Activated CD8-positive, alpha-beta memory T cell treated with anti-CD3 and anti-CD28 coated beads for 48 hours (primary cell): ENCODE measurements around the gene CDH4.

ENCODE experiments used
- DNase-seq, 3 experiments: peaks; one replicate each; pipeline ENCODE4 v3.0.0-alpha.2; 2020; ENCODE audit warnings: low read depth in 2 of 3, low spot score in 2 of 3

Gene CDH4

GRCh38 chr20:61884571-61885389 lies 632.7 kb downstream of the CDH4 start:
- no peak for DNase-seq

DNA sequence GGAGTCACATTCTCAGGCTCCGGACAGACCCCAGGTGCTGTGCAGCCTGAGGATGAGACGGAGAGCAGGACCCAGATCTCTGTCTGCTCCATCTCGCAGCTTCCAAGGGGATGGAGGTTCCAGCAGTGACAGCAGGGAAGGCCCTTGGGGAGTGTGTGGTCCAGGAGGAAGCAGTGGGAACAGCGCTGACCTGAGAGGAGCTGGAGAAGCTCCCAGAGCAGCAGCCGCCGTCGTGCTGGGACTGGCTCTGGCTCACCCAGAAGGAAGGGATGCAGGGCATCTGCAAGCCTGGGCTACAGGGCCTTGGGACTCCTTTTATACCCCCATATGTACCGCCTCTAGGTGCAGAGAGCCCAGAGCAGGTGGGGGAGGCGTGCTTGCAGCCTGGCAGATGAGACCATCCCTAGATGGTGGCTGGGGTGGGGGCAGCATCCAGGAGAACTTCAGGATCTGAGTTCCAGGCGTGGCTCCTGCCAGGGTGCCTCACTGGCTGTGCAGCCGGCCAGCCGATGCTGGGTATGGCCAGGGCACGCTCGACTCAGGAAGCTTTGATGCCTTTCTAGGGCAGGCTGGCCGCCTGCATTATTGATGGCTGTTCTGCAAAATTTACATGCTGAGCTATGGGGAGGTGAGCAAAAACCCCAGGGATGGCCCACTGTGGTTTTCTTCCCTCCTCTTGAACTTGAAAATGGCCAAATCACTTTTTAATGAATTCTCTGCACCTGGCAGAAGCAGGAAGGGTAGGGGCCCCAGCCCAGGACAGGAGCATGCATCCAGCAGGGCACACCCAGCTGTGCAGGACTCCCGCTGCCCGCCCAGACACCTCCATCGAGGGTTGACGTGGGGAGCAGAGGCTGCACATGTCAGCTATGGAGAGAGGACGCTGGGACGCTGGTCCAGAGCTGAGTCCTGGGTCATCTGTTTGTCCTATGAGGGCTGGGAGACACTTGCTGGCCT lies 634.0 kb downstream of the CDH4 start:
- no peak for DNase-seq

- no peak for DNase-seq
Observed at GRCh38 chr20:61886721-61887595, 634.9 kb downstream of the CDH4 start.

DNA sequence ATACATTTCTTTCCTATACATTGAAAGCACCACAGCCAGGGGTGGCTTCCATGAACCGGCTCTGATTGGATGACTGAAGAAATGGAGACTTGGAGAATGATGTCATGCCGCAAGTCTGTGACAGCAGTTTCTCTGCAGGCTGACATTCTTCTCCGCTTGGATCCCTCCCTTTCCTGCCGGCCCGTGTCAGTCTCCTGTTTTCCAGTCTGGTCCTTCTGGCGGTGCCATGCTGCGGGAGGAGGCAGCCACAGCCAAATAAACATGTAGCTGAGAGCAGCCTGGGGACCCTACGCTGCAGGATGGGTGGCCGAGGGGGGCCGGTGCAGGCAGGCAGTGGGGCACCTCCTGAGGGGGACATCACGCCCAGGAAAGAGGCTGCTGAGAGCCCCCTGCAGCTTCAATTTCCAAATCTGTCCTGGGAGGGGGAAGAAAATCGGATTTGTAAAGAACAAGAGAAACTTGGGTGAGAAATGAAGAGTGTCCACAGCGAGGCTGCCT lies 635.6 kb downstream of the CDH4 start:
- DNase-seq, result no peak

- no peak for DNase-seq
Observed at GRCh38 chr20:61888101-61888865, 636.2 kb downstream of the CDH4 start.

GRCh38 chr20:61889659-61890058 lies 637.6 kb downstream of the CDH4 start:
- no peak for DNase-seq

- no peak for DNase-seq
Observed at GRCh38 chr20:61890210-61890609, 638.1 kb downstream of the CDH4 start.

DNA sequence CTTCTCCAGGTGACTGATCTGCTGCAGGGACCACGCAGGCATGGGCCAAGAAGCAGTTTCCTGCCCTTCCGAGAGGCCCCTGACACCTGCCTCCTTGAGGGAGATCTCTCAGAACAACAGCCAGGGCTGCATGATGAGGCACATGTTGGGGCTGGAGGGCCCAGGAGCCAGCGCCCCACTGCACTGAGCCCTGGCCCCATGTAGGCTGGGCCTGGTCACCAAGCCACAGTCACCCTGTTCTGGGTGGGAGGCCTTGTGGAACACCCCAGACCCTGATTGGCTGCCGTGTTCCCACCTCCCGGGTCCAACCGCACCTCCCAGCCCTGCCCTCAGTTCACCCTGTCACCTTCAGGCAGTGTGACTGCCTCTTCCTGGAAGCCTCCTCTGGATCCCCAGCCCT lies 639.4 kb downstream of the CDH4 start:
- DNase-seq, result no peak

DNA sequence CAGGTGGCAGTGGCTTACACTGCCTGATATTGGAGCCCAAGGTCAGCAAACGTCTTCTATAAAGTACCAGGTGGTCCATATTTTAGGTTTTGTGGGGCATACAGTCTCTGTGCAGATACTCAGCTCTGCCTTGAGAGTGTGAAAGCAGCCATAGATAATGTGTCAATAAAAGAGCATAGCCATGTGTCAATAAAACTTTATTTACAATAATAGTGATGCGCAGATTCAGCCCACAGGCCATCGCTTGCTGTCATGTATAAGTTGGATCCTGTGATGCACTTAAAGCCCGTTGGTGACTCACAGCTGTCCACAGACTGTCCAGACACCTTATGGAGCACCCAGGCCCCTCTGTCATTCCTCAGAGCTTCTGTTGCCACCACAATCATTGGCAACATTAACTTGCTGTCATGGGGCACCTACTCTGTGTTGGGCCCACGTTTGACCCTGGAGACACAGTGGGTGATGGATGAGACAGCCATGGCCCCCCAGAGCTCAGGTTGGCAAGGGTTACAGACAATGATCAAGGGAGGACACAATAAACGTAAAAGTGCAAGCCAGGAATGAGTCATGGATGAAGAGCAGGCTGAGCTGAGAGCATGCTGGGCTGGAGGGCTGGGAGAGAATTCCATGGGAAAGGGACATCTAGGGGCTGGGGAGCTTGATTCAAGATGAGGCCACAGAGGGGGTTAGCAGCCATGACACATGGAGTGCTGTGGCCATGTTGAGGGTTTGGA lies 640.0 kb downstream of the CDH4 start:
- DNase-seq, result no peak

- no peak for DNase-seq
Observed at GRCh38 chr20:61895016-61895415, 643.0 kb downstream of the CDH4 start.

DNA sequence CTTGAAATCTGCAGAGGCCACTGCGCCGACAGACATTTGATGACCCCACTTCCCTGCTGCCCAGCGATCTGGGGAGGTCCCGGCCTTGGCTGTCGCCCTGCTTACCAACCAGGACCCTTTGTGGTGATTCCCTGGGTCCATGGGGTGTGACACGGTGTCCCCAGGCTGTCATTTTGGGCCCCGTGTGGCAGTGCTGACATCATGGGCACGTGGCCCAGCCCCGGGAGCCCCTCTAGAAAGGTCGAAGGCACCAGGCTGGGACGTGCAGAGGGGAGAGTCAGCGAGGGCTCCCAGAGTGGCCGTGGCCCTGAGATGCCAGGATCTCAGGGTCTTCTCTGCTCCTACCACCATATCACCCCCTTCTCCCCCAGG lies 643.6 kb downstream of the CDH4 start:
- no peak for DNase-seq

DNA sequence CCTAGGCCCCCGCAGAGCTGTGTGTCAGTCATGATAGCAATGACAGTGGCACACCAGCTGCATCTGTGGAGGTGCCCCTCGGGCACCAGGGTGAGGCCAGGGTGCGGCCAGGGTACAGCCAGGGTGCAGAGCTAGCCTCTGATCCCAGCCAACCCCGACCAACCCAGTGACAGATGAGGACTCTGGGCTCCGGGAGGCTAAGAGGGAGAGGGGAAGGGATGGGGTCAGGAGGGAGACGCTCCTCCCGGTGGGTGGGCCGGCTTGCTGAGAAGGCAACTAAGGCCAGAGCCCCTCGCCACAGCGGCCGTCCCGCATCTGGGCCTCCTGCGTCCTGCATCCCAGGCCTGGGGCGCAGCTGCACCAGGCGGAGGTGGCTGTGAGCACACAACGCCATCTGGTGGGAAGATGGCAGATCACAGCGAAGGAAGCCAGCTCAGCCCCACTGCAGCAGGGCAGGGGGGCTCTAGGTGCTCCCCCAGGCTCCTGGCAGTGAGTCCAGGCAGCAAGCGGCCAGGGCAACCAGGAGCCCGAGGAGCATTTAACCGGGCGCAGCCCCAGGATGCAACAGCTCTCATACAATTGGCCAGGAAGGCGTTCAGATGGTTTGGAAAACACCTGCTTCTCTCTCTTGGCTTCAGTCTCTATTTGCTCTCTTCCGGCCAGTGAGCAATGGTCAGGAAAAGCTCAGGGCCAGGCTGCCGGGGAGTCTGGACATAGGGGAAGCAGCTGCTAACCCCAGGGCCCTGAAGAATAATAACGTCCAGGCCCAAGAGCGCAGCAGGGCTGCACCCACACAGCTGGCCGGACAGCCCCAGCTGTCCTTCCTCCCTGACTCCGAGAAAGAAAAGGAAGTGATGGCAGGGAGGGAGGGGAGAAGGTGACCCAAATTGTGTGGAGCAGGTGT lies 644.2 kb downstream of the CDH4 start:
- no peak for DNase-seq

DNA sequence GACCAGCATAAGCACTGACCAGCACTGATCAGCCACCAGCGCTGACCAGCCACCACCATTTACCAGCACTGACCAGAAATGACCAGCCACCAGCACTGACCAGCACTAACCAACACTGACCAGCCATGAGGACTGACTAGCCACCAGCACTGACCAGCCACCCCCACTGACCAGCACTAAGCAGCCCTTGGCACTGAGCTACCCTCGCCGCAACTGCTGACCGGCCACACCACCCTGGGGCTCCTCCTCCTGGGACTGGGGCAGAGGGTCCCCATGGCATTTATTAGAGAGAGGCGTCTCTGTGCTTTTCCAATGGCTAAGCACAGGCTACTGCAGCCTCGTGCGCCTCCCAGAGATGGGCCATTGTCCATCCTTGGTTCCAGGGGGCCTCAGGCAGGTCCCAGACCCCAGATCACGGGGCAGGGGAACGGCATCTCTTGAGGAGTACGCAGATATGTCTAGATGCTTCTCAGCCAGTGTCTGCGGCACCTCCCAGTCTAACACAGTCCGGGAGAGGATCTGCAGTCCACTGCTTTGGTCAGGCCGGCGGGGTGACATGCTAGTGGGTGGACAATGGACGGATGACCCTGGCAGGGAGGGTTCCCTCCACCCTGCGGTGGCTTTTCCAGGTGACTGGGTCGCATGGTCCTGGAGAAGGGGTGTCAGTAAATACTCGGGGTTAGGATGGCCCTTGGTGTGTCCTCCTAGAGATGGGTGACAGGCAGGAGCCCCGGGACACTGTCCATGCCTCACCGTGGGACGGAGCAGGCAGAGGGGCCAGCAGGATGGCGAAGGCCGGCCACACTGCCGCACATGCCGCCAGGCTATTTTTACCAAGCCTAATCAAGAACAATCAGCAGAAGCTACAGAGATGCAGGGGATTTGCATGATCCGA lies 645.6 kb downstream of the CDH4 start:
- DNase-seq, result no peak

DNA sequence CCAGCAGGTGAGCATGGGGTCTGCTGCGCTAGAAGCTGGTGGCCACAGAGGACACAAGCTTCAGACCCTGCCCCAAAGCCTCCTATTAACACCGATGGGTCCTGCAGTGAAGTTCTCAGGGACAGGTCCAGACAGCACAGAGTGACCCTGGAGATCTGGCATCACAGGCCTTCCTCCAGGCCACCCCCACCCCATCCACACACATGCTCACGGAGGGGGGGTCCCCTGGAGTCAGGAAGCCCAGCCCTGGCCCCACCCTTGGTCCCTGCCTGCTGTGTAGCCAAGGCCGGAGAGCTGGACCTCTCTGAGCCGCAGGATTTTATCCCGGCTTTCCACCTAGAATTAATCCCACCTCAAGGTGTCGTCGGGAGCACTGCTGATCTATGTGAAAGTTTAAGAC lies 646.3 kb downstream of the CDH4 start:
- no peak for DNase-seq

DNA sequence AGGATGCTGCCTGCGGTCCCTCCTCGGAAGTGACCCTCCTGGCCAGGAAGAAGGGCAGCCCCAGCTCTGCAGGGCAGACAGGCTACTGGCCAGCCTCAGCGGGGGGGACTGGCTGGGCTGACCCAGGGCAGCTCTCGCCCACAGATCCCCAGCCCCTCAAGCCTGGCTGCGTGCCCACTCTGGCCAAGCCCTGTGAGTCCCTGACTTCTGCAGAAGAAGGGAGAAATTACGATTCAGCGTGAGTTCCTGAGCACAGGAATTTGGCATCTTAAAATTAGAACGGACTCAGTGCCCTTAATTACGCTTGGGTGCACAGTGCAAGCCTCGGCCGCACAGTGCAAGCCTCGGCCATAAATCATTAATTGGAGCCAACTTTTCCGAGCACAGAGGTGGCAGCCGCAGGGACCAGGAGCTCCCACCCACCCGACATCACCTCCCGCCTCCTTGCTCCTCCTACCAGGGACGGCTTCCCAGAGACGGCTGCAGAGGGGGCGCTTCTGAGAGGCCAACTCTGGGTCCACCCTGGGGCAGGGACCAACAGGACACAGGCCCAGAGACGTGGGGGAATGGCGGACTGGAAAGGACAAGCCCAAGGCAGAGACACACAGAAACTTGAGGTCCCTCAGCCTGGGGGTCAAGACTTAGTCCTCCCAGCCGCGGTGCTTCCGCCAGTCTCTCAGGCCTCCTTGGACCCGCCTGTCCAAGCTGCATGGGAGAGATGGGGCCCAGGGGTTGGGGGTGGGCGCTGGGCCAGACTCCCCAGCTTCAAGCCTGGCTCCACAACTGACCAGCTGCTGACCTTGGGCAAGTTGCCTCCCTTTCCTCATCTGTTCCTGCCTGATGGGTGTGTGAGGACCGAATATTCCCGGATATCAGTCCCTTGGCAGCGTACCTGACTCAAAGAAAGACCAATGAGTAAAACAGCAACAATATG lies 648.2 kb downstream of the CDH4 start:
- DNase-seq, result no peak

- no peak for DNase-seq
Observed at GRCh38 chr20:61900945-61901293, 648.9 kb downstream of the CDH4 start.
